MG63 (cell line): ENCODE results near the gene SUPT6H. TPM values are rescaled to one million over a fixed set of nuclear protein-coding genes. Genes with fewer than 3 reads are reported as not detected.
A peak's percentile ranks its signal among the peaks of the same experiment; 100 is the strongest.
"Not testable (repeated sequence)": the region's sequence is repeated elsewhere in the genome, so short reads cannot be mapped to it uniquely, and the experiment has no call there.

Source experiments
- DNase-seq: peaks from one replicate; pipeline ENCODE4 v3.0.0-alpha.2; 2020
- H3K27me3 ChIP-seq: fragments of 250-450 bp; sonication (Bioruptor Pico); 2 replicates; pipeline ENCODE4 v1.5.1; 2020; ENCODE audit warnings: mild to moderate bottlenecking, moderate library complexity
- H3K36me3 ChIP-seq: fragments of 250-450 bp; sonication (Bioruptor Pico); 2 replicates; pipeline ENCODE4 v1.5.1; 2020; ENCODE audit warnings: mild to moderate bottlenecking, moderate library complexity
- H3K4me3 ChIP-seq: fragments of 250-450 bp; sonication (Bioruptor Pico); 2 replicates; pipeline ENCODE4 v1.5.1; 2020; ENCODE audit warnings: mild to moderate bottlenecking, moderate library complexity
- H3K9me3 ChIP-seq: fragments of 250-450 bp; sonication (Bioruptor Pico); 2 replicates; pipeline ENCODE4 v1.5.1; 2020; ENCODE audit warnings: mild to moderate bottlenecking, moderate library complexity
- total RNA-seq: library from RNA; depleted of rRNA; stranded (reverse); fragments of >200 nt; shearing (Covaris generic); gene quantifications from 2 replicates; pipeline ENCODE4 v1.2.3, GENCODE V29; 2014; ENCODE audit warnings: low replicate concordance

Gene SUPT6H
- total RNA-seq, 1 experiment from 2014 or later, result 27.6 TPM

DNA sequence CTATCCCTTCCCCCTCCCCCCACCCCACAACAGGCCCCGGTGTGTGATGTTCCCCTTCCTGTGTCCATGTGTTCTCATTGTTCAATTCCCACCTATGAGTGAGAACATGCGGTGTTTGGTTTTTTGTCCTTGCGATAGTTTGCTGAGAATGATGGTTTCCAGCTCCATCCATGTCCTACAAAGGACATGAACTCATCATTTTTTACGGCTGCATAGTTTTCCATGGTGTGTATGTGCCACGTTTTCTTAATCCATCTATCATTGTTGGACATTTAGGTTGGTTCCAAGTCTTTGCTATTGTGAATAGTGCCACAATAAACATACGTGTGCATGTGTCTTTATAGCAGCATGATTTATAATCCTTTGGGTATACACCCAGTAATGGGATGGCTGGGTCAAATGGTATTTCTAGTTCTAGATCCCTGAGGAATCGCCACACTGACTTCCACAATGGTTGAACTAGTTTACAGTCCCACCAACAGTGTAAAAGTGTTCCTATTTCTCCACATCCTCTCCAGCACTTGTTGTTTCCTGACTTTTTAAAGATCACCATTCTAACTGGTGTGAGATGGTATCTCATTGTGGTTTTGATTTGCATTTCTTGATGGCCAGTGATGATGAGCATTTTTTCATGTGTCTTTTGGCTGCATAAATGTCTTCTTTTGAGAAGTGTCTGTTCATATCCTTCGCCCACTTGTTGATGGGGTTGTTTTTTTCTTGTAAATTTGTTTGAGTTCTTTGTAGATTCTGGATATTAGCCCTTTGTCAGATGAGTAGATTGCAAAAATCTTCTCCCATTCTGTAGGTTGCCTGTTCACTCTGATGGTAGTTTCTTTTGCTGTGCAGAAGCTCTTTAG, 74.1 kb downstream of the SUPT6H start:
- not testable (repeated sequence) for H3K36me3 ChIP-seq, DNase-seq, H3K27me3 ChIP-seq, H3K4me3 ChIP-seq, H3K9me3 ChIP-seq

DNA sequence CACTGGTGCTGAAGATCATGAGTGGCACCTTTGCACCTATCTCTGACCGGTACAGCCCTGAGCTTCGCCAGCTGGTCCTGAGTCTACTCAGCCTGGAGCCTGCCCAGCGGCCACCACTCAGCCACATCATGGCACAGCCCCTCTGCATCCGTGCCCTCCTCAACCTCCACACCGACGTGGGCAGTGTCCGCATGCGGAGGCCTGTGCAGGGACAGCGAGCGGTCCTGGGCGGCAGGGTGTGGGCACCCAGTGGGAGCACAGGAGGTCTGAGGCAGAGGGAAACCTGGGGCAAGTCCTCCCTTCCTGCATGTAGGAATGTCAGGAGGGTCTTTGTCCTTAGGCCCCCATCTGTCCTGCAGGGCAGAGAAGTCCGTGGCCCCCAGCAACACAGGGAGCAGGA, 75.3 kb downstream of the SUPT6H start:
- Histone ChIP-seq H3K9me3 (no peaks in the 10 kb centered on the region), H3K36me3 (no peaks in the 10 kb centered on the region), H3K4me3 (no peak overlapping the region), H3K27me3 (no peaks in the 10 kb centered on the region)
- DNase-seq, result no peak

DNA sequence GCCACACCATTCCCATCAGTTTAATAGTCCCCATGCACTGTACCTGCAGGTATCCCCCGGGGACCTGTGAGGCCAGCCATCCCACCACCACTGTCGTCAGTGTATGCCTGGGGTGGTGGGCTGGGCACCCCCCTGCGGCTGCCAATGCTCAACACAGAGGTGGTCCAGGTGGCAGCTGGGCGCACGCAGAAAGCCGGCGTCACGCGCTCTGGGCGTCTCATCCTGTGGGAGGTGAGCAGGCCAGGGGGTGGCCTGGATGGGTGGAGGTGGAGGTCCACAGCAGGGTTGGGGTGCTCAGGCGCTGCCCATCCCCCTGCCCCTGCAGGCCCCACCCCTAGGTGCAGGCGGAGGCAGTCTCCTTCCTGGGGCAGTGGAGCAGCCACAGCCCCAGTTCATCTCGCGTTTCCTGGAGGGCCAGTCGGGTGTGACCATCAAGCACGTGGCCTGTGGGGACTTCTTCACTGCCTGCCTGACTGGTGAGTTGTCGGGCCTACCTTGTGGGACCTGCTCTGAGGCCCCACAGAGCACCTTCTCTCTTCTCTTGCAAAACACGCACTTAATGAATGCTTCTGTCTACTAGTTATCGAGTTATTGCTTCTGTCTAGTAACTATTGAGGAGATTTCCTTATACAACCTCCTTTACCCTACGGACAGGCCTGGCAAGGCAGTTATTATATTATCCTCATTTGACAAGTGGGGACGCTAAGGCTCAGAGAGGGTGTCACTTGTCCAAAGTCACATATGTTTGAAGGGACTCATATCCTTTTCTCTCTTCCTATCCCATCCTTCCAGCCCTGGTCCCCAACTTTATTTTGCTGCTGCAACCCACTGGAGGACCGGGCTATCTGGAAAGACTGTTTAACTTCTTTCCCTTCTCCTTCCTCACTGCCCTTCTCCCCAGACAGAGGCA, 76.0 kb downstream of the SUPT6H start:
- no peak overlapping the region for H3K4me3 ChIP-seq
- H3K9me3 ChIP-seq, result no peaks in the 10 kb centered on the region
- H3K27me3 ChIP-seq, result no peaks in the 10 kb centered on the region
- H3K36me3 ChIP-seq, result no peaks in the 10 kb centered on the region
- DNase-seq, result no peak

DNA sequence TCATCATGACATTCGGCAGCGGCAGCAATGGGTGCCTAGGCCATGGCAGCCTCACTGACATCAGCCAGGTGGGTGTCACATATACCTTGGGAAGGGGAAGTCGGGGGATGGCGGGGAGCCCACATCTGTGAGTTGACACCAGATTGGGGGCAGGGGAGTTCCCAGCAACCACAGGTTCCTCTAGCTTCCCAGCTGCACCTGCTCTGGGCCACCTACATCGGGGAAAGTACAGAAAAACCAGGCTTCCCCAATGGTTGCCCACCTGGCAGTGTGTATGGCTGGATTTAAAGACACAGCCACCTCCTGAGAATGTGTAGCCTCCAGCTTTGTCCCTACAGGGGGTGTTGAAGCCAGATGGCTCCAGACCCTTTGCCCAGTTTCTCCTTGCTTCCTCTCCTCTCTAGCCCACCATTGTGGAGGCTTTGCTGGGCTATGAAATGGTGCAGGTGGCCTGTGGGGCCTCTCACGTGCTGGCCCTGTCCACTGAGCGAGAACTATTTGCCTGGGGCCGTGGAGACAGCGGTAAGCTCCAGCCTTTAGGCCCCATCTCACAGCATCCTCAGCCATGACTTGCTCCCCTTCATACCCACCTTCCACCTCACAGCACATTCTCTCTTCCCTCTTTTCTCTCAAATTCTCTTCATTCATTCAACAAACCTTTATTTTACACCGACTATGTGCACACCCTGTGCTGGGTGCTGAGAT, 76.8 kb downstream of the SUPT6H start:
- DNase-seq, result no peak
- no peak overlapping the region for H3K4me3 ChIP-seq

DNA sequence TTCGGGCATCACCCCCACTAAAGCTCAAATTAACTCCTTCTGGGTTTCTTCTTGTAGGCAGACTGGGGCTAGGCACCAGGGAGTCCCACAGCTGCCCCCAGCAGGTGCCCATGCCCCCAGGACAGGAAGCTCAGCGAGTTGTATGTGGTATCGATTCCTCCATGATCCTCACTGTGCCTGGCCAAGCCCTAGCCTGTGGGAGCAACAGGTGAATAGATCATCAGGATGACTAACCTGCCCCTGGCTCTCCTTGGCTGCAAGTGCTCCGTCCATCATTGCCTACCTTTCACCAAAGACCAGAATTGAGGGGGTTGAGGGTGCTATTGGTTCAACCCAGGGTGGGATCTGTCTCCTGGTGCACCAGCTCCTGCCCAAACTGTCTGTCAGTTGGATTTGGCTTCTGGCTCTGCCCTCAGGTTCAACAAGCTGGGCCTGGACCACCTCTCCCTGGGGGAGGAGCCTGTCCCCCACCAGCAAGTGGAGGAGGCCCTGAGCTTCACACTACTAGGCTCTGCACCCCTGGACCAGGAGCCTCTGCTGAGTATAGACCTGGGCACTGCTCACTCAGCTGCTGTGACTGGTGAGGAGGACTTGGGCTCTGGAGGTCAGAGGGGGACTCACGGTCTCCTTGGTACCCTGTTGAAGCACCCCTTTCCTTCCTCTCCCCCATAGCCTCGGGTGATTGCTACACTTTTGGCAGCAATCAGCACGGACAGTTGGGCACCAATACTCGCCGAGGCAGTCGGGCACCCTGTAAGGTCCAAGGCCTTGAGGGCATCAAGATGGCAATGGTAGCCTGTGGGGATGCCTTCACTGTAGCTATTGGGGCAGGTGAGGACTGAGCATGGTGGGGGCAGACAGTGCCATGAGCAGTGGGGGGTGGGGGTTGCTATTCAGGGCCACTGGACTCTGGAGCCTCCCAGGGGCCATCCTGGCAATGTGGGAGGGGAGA, 78.7 kb downstream of the SUPT6H start:
- no peak for DNase-seq
- H3K27me3 ChIP-seq, result no peaks in the 10 kb centered on the region
- H3K9me3 ChIP-seq, result no peaks in the 10 kb centered on the region
- no peak overlapping the region for H3K4me3 ChIP-seq
- peaks cover 8% of the 10 kb centered on the region for H3K36me3 ChIP-seq

More for the DNA sequence above, 76.8 kb downstream of the SUPT6H start:
- H3K36me3 ChIP-seq, result no peaks in the 10 kb centered on the region
- H3K27me3 ChIP-seq, result no peaks in the 10 kb centered on the region
- no peaks in the 10 kb centered on the region for H3K9me3 ChIP-seq

DNA sequence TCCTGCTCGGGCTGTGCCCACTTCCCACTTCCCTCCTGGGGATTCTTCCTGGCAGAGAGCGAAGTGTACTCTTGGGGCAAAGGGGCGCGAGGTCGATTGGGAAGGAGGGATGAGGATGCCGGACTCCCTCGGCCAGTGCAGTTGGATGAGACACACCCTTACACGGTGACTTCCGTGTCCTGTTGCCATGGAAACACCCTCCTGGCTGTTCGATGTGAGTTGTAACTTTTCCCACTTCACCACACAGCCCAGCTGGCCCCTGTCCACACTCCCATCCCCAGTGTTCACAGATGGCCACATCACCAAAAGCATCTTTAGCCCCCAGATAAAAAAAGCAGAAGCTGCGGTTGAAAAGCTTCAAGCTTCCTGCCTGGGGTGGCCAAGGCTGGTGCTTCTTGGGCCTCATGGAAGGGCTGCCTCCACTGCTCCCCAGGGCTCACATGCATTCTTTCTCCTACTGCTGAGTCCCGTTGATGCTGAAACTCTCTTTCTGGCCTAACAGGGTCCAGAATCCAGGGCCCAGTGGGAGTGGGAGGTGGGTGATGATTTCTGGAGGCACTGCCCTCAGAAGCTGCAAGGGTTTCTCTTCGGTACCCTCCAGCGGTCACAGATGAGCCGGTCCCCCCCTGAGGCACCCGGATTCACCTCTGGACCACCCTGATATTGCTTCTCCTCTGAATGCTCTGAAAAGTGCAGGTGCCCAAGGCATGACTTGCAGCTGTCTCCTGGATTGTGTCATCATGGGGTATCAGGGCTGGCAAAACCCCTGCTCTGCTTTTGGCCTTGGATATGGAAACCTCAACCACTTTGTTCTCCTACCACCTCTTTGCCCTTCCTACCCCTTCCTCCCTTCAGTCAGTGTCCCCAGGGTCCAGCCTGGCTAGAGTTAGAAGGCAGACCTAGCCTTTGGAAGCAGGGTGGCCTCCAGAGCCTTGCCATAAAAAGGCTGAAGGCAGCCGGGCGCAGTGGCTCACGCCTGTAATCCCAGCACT, 79.6 kb downstream of the SUPT6H start:
- no peaks in the 10 kb centered on the region for H3K9me3 ChIP-seq
- no peak overlapping the region for H3K4me3 ChIP-seq
- peaks cover 17% of the 10 kb centered on the region for H3K36me3 ChIP-seq
- no peak for DNase-seq
- H3K27me3 ChIP-seq, result no peaks in the 10 kb centered on the region

DNA sequence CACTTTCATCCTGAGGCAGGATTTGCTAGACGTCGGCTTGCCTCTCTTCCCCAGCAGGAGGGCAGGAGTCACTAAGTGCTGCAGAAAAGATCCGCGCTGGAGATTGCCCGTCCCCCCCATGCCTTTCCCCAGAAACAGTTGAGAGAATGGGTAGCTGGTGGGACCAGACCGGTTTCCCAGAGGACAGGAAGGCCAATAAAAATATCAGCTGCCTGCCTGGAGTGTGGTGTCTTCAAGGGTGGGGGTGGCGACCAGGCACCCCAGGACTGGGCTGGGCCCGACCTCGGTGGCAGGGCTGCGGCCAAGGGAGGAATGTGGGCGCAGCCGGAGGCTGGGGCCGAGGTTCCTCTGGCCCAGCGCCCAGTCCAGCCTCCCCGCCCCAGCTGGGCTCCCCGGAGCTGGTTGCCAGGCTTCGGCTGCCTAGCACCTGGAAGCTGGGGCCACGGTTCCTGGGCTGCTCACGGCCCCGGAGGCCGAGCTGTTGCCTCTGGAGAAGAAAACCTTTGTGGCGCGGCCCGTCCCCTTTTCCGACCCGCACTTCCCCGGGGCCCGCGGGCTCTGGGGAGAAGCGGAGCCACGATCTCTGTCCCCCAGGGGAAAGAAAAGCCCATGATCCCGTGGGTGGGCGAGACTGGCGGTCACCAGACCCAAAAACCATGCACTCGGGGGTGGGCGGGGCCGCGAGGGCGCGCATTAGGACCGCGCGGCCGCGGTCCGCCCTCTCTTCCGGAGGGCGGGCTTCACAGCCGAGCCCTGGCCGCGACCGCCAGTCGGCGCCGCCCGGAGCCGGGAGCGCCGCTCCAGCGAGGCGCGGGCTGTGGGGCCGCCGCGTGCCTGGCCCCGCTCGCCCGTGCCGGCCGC, 81.5 kb downstream of the SUPT6H start, which contains the start of gene TRAF4:
Gene TRAF4, plus strand, starts transcription at position 769 of the 861 bp plus-strand sequence. CDS start 102 bp downstream, outside the sequence.
- no peaks in the 10 kb centered on the region for H3K9me3 ChIP-seq
- DNase-seq, result peak; percentile 90
- H3K36me3 ChIP-seq, result peaks cover 36% of the 10 kb centered on the region
- H3K4me3 ChIP-seq, result peak within 1 kb of the TSS; percentile 99
- no peaks in the 10 kb centered on the region for H3K27me3 ChIP-seq

DNA sequence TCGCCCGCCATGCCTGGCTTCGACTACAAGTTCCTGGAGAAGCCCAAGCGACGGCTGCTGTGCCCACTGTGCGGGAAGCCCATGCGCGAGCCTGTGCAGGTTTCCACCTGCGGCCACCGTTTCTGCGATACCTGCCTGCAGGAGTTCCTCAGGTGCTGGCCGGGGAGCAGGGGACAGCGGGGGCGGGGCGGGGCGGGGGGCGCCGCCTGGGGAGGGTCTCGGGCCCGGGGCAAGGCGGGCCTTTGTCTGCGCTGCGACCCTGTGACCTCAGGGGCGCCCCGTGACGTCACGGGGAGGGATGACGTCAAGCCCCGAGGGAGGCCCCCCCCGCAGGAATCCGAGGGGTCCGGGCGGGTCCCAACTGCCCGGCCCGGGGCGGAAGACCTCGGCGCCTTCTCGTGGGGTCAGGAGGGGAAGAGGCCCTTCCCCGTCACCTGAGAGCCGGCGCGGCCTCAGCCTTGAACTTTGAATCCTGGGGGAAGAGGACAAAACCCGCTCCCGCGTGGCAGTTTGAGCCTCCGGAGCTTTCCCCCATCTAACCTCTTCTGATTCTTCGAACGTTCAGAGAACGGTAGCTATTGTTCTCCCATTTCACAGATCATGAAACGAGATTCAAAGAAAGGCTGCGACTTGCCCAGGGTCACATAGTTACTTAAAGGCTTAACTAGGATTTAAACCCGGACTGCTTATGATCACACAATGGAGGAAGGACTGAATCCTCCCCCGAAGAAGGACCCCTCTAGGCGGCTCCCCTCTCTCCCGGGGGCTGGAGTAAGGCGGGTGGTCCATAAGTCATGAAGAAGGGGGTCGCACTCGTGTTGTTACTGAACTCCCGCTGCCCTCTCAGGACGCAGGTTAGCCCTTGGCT, 82.3 kb downstream of the SUPT6H start:
- H3K36me3 ChIP-seq, result peaks cover 44% of the 10 kb centered on the region
- no peaks in the 10 kb centered on the region for H3K9me3 ChIP-seq
- DNase-seq, result peak; percentile 62
- no peaks in the 10 kb centered on the region for H3K27me3 ChIP-seq
- H3K4me3 ChIP-seq, result peak overlapping the region; percentile 99

DNA sequence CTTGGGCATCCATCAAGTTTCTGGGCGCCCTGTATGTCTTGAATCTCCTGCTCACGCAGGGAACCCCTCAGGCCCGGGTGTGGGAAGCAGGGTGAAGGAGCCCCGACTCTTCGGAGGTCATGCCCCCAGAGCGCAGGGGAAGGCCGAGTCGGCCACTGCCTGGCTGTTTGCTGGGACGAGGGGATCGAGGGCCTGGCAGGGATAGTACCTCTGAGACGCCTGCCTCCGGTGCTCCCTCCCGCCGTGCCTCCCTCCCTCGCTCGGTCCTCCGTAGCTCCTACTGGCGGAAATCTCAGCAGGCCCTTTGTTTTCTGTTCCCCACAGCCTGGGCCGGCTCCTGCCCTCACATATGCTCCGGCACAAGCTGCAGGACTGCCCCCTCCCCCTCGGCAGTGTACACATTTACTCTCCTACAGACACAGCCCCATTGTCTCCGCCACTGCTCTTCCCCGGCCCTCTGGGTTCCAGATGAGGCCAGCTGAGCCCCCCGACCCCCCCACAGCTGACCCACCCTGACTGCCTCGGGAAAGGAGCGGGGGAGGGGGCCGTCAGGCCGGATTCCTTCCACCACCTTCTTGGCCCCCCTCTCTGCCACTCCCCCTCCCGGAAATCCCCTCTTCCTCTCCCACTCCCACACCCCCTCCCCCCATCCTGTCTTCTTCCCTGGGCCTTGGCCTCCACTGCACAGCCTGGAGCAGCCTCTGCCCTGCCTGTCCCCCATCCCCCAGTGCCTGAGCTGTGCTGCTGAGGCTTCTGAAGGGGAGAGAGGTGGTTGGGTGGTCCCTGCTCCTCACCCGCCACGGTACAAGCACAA, 83.2 kb downstream of the SUPT6H start:
- peak; percentile 59 for DNase-seq
- peaks cover 51% of the 10 kb centered on the region for H3K36me3 ChIP-seq
- H3K27me3 ChIP-seq, result no peaks in the 10 kb centered on the region
- H3K4me3 ChIP-seq, result peak overlapping the region; percentile 99
- no peaks in the 10 kb centered on the region for H3K9me3 ChIP-seq

DNA sequence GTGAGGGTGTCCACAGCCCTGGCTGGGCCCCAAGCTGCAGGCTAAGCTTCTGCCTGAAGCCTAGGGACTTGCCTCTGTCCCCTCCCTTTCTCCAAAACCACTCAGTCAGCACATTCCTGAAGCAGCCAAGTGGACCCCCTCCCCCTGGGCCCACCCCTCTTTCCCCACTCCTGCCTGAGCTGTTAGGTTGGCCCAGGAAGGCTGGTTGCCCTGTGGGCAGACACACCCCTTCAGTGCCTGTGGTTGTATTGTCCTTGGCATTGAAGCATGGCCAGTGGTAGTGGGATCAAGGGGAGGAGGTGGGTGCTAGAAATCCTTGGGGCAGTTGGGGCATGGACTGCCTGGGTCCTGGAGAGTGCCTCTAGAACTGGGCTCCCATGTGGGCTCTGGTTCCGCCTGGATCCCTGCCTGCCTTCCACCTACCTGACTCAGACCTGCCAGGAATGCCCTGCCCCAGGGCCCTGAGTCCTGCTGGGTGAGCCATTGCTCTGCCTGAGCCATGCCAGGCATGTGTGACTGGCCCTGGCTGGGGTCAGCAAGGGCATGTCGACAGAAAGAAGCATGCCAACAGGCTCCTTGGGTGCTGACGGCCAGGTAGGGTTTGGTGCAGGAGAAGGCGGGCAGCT, 83.9 kb downstream of the SUPT6H start:
- no peaks in the 10 kb centered on the region for H3K9me3 ChIP-seq
- peaks cover 58% of the 10 kb centered on the region for H3K36me3 ChIP-seq
- no peaks in the 10 kb centered on the region for H3K27me3 ChIP-seq
- DNase-seq, result peak; percentile 64
- peak overlapping the region; percentile 99 for H3K4me3 ChIP-seq

DNA sequence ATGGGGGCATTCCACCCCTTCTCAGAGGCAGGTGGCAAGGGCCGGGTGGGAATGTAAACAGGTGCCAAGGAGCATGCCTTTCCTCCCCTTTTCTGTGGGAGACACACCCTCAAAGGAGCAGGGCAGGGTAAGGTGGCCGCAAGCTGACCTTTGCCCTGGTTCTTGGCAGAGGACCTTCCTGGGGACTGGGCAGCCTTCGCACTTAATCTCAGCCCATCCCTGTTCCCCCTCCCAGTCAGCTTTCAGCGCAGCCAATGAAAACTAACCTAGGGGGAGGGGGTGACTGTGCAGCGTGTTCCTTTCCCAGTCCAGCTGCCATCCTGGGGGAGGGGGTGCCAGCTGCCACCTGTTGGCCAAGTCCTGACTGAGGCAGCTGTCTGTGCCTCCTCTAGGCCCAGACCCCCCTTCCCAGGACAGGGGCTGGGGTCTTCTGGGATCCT, 84.6 kb downstream of the SUPT6H start:
- DNase-seq, result no peak
- no peaks in the 10 kb centered on the region for H3K27me3 ChIP-seq
- H3K4me3 ChIP-seq, result no peak overlapping the region; the same call in 1 of the 2 replicates
- H3K9me3 ChIP-seq, result no peaks in the 10 kb centered on the region
- H3K36me3 ChIP-seq, result peaks cover 65% of the 10 kb centered on the region

DNA sequence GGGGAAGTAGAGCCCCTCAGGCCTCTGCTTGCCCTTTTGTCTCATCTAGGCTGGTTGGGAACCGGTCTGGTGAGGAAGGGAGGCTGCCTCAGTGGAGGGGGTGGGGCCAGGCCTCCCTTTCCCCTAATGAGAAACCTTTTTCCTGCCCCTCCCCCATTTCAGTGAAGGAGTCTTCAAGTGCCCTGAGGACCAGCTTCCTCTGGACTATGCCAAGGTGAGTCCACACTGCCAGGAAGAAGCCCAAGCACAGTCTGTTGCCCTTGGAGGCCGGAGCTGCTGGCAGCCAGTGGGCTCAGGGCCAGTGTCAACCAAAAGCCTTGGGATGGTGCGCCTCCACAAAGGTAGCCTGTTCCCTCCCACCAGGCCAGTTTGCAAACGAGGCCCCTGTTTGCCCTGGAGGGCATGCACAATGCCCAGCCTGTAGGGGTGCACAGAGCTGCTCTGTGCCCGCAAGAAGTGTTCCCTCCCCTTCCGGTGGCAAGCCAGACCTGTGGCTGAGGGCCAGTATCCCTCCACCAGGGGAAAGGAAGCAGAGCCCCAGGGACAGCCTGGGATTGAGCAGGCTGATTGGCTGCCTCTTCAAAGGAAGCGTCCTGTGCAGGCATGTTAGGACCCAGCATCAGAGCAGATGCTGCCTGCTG, 85.2 kb downstream of the SUPT6H start:
- Histone ChIP-seq H3K4me3 (no peak overlapping the region), H3K9me3 (no peaks in the 10 kb centered on the region), H3K36me3 (peaks cover 69% of the 10 kb centered on the region), H3K27me3 (no peaks in the 10 kb centered on the region)
- no peak for DNase-seq
